HG03354 (cell line): Measurements from ENCODE around the gene SVOP.
"Not testable (repeated sequence)": the region's sequence is repeated elsewhere in the genome, so short reads cannot be mapped to it uniquely, and the experiment has no call there.

ENCODE experiments used
- ATAC-seq: cut with Tn5 transposase; IDR thresholded peaks from one replicate; pipeline ENCODE4 v1.9.1; 2021; ENCODE audit warnings: mild to moderate bottlenecking; ENCODE audit not compliant: unreplicated experiment, poor library complexity, severe bottlenecking

Gene SVOP

DNA sequence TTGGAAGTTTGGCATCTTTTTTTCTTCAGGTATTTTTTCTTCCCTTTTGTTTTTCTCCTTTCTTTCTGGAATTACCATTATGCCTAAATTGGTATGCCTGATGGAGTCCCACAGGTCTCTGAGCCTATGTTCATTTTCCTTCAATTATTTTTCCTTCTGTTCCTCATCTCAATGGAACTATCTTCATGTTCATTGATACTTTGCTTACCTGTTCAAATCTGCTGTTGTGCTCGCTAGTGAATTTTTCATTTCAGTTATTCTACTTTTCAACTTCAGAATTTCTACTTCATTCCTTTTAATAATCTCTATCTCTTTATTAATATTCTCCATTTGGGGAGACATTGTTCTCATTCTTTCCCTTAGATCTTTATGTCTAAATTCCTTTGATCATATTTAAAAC, 16.1 kb upstream of the SVOP start:
- no peak for ATAC-seq

DNA sequence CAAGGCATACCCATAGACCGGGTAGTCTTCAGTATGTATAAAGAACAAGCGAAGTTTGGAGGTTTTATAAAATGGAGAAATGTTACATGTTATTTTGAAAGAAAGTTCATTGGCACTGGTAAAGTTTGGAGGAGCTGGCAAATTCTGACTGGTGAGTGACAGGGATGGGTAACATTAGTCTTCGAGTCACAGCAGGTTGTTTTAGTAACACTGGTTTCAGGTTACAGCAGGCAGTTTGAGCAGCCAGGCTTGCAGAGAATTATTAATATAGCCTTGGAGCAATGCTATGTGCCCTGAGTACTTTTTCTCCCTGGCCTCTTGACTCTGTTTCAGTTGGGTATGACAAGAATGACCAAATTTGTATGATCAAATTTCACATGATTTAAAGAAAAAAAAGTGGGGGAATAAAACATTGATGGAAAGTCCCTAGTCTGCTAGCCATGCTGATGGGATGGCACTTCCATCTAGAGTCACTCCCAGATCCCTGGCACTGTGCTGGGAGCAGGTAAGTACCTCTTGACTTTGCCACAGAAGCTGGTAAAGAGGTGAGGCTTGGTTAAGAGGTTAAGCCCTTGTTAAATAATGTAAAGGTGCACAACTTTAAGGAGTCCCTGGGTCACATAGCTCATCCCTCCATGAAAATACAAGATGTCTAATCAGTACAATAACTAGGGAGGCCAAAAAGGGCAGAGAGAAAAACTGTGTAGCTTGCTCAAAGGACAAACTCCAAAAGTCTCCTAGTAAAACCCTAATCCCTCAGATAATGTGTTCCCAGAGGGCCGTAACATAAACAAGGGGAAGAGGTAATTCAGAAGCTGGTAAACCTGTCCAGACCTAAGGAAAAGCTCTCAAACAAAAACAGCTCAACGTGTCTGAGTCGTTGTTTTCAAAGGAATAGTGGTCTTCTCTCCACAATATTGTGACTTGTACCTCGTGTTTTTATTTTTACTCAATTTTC, 12.7 kb upstream of the SVOP start:
- ATAC-seq, result no peak

DNA sequence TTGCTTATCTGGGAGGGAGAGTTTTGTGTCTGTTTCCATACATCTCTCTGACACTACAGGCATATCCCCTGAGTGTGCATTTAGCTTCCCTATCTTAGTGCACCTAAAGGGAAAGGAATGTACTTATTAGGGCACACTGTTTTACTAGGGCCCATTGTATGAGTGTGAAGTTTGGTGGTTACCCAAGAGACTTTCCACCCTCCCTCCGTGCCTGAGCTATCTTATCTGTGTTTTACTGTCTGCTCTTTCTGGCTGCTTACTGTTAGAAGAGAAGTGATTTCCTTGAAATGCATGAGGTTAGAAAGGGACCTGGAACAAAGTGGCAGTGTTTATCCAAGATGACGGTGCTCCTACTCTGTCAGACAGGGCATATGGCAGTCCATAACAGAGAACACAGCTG, 8.5 kb upstream of the SVOP start:
- no peak for ATAC-seq

DNA sequence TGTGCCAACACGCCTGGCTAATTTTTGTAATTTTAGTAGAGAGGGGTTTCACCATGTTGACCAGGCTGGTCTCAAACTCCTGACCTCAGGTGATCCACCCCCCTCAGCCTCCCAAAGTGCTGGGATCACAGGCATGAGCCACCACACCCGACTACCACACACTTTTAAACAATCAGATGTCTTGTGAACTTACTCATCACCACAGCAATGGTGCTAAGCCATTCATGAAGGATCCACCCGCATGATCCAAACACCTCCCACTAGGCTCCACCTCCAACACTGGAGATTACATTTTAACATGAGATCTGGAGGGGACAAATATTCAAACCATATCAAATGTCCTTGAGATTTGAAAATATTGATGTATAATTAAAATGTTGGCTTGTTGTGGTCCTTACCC, 7.8 kb upstream of the SVOP start:
- not testable (repeated sequence) for ATAC-seq

DNA sequence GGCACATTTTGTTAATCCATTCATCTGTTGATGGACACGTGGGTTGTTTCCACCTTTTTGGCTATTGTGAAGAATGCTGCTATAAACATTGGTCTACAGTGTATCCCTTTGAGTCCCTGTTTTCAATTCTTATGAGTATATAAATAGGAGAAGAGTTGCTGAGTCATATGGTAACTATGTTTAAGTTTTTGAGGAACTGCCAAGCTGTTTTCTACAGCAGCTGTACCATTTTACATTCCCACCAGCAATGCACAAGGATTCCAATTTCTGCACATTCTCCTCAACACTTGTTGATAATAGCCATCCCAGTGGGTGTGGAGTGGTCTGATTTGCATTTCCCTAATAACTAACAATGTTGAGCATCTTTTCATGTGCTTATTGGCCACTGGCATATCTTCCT, 6.9 kb upstream of the SVOP start:
- no peak for ATAC-seq

DNA sequence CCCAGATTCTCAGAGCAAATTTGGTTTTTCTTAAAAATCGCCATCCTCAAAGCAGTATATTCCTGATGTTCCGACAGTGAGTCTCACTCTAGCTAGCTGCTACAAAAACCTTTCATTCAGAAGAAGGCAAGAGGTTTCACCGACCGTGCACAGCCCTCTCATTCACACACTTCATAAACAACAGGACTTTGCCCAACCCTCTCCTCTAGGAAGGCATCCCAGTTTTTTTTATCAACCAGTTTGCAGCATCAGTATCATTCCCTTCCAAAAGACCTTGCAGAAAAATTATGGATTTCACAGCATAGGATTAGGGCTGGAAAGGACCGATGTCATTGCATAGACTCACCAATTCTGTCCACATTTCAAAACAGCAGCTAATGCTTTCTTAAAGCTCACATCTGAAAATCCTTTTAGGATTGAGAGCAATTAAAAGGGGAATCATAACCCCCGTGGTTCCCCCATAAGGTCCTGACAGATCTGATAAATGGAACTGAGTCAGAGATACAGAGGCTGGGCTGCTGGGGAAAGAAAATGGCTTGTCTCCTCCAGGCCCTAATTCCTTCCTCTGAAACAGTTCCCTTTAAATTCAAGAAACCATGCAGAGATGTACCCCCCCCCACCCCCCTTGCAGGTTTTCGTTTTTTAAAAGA, 597 bp downstream of the SVOP start:
- ATAC-seq, result no peak

GRCh38 chr12:109018296-109018695, 2.6 kb downstream of the SVOP start:
- no peak for ATAC-seq

DNA sequence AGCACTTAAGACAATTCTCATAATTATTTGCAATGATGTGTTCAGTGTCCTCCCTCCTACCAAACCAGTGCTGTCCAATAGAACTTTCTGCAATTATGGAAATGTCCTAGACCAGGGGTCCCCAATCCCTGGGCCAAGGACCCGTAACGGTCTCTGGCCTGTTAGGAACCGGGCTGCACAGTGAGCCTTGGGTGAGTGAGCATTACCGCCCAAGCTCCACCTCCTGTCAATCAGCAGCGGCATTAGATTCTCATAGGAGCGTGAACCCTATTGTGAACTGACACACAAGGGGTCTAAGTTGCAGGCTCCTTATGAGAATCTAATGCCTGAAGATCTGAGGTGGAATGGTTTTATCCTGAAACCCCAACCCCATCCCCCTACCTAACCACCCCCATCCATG, 3.9 kb downstream of the SVOP start:
- no peak for ATAC-seq

GRCh38 chr12:109016016-109016415, 4.9 kb downstream of the SVOP start:
- ATAC-seq, result no peak

DNA sequence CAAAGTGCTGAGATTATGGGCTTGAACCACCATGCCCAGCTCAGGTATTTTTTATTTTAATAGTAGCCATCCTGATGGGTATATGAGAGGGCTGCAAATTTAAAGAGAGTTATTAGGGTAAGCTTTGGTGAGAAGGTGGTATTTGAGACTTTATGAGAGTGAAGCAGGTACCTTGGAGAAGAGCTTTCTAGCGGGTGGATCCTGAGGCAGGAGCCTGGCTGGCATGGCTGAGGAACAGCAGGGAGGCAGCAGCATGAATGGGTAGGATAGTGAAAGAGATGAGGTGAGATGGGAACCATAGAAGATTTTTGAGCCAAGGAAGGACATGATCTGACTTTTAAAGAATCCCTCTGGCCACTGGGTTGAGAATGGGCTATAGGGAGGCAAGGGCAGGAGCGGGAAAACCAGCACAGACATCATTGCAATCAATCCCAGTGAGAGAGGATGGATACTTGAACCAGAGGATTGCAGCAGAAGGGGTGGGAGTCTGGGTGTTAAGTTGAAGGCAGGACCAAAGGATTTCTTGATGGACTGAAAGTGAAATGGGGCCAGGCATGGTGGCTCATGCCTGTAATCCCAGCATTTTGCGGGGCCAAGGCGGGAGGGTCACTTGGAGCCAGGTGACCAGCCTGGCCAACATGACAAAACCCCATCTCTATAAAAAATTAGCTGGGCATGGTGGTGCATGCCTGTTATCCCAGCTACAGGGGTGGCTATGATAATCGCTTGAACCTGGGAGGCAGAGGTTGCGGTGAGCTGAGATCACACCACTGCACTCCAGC, 5.7 kb downstream of the SVOP start:
- no peak for ATAC-seq

GRCh38 chr12:109010259-109010658, 10.6 kb downstream of the SVOP start:
- ATAC-seq, result no peak

DNA sequence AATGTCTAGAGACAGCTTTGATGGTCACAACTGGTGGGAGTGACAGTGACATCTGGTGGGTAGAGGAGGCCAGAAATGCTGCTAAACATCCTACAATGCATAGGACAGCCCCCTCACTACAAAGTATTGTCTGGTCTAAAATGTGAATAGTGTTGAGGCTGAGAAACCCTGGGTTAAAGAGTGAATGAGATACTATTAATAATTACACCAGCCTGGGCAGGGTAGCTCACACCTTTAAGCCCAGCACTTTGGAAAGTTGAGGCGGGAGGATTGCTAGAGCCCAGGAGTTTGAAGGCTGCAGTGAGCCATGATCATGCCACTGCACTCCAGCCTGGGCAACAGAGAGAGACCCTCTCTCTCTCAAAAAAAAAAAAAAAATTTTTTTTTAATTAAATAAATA, 11.1 kb downstream of the SVOP start:
- ATAC-seq, result no peak

DNA sequence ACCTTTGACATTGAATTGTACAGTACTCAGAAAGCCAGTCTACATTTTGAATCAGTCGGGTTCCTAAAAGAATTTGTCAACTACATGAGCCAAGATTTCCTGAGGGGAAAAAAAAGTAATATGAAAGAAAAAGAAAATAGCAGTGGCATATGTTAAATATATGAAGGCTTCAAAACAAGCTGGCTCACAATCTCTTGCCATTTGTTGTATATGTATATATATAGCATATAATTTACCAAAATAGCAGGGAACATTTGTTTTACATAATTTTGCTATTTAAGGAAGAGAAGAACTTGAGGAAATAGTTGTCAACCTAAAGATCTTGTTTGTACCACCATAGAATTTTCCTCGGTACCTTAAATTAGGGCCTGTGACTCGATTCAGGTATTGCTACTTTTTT, 16.9 kb downstream of the SVOP start:
- no peak for ATAC-seq

DNA sequence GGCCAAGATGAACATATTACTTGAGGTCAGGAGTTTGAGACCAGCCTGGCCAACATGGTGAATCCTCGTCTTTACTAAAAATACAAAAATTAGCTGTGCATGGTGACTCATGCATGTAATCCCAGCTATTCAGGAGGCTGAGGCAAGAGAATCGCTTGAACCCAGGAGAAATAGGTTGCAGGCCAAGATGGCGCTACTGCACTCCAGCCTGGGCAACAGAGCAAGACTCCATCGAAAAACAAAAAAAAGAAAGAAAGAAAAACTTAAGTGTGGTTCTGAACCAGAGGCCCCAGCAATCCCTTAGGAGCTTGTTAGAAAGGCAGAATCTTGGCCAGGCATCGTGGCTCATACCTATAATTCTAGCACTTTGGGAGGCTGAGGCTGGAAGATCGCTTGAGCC, 24.5 kb downstream of the SVOP start:
- no peak for ATAC-seq

DNA sequence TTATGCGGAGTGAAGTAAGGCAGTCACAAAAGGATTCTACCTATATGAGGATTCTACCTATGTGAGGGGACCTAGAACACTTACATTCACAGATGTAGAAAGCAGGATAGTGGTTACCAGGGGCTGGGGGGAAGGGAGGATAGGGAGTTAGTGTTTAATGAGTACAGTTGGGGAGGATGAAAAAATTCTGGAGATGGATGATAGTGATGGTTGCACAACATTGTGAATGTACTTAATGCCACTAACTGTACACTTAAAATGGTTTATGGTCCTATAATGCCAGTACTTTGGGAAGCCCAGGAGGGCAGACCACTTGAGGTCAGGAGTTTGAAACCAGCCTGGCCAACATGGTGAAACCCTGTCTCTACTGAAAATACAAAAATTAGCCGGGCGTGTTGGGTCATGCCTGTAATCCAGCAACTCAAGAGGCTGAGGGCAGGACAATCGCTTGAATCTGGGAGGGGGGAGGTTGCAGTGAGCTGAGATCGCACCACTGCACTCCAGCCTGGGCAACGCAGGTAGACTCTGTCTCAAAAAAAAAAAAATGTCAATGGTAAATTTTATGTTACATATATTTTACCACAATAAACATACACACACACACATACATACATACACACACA, 25.4 kb downstream of the SVOP start:
- no peak for ATAC-seq

DNA sequence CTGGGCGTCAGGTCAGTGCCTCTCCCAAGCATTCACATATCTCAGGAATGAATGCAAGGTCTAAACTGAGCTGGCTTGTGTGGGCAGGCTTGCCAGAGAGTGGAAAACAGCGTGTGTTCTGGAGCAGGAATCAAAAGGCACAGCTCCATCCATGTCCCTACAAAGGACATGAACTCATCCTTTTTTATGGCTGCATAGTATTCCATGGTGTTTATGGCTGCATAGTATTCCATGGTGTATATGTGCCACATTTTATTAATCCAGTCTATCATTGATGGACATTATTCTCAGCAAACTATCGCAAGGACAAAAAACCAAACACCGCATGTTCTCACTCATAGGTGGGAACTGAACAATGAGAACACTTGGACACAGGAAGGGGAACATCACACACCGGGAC, 30.8 kb downstream of the SVOP start:
- ATAC-seq, result not testable (repeated sequence)

DNA sequence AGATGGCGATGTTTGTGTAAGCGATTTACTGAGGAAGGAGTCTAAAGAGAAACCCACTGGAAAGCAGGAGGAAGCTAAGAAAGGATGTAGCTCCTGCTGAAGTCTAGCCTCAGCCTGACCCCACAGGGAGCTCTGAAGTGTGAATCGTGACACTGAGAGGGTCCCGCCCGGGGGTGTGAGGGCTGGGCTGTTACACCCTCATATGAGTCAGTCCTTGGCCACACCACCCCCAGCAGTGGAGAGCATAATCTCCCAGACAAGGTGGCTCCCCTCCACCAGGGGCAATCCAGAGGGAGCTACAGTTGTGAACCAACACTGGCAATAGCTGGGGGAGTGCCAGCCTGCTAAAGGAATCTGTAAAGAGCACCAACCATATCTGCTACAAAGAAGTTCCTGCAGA, 31.5 kb downstream of the SVOP start:
- no peak for ATAC-seq

DNA sequence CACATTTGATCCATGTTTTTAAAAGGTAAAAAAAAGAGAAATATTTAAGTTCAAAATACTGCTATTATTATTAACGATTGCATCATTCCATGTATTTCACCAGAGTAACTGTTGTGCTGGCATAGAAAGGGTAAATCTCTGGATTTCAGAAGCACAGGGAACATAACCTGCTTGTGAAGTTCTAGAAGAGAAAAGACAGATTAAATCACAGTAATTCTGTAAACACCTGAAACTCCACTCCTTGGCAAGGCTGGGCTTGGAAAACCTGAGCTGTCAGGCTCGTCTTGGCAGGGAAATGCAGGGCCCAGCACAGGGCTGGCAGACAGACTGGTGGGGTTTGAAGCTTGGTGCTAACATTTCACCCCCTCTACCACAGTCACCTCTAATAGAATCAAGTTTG, 35.1 kb downstream of the SVOP start:
- no peak for ATAC-seq

GRCh38 chr12:108983227-108983626, 37.6 kb downstream of the SVOP start:
- ATAC-seq, result no peak

DNA sequence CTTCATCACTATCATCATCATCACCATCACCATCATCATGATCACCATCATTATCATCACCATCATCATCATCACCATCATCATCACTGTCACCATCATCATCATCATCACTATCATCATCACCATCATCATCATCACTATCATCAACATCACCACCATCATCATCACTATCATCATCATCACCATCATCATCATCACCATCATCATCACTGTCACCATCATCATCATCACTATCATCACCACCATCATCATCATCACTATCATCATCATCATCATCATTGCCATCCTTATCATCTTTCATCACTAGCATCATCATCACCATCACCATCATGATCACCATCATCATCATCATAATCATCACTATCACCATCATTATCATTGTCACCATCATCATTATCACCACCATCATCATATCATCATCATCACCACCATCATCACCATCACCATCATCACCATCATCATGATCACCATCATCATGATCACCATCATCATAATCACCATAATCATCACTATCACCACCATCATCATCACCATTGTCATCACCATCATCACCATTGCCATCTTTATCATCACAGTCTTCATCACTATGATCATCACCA, 38.1 kb downstream of the SVOP start:
- no peak for ATAC-seq
